Activated T-cell treated with anti-CD3 and anti-CD28 coated beads, Interleukin-2, amount 50 U/mL, for 72 hours (primary cell): ENCODE results near the gene MARK3. TPM values are rescaled to one million over a fixed set of nuclear protein-coding genes. Genes with fewer than 3 reads are reported as not detected.
A peak's percentile ranks its signal among the peaks of the same experiment; 100 is the strongest.
"Not testable (repeated sequence)": the region's sequence is repeated elsewhere in the genome, so short reads cannot be mapped to it uniquely, and the experiment has no call there.

ENCODE experiments used
- ATAC-seq, 2 donors: fragments of 150-1000 bp; cut with Tn5 transposase; replicated peaks in 1 of 2; 2 replicates each; pipeline ENCODE4 v1.10.0; 2021; ENCODE audit warnings: moderate library complexity in 2 of 2, mild to moderate bottlenecking in 1 of 2
- DNase-seq, 2 donors: peaks; one replicate each; pipeline ENCODE4 v3.0.0; 2021 to 2022; ENCODE audit warnings: mixed read lengths in 1 of 2
- H3K27ac Mint-ChIP-seq: one replicate; pipeline ENCODE4 v1.8.0; 2022; ENCODE audit warnings: mild to moderate bottlenecking, moderate library complexity, mixed read lengths
- H3K27me3 Mint-ChIP-seq: one replicate; pipeline ENCODE4 v1.8.0; 2022; ENCODE audit warnings: low read depth, mixed read lengths
- H3K36me3 Mint-ChIP-seq, 2 donors: one replicate each; pipeline ENCODE4 v1.8.0; 2022; ENCODE audit warnings: mixed read lengths in 2 of 2, mild to moderate bottlenecking in 1 of 2; ENCODE audit not compliant: insufficient read depth in 2 of 2
- H3K4me1 Mint-ChIP-seq: one replicate; pipeline ENCODE4 v1.8.0; 2022; ENCODE audit warnings: low read depth, mixed read lengths
- H3K4me3 Mint-ChIP-seq, 2 donors: one replicate each; pipeline ENCODE4 v1.8.0; 2022; ENCODE audit warnings: mild to moderate bottlenecking in 2 of 2, mixed read lengths in 2 of 2, moderate library complexity in 2 of 2
- H3K9me3 Mint-ChIP-seq, 2 donors: one replicate each; pipeline ENCODE4 v1.8.0; 2022; ENCODE audit warnings: mixed read lengths in 2 of 2
- total RNA-seq, 2 donors: library from RNA; stranded (reverse); gene quantifications; one replicate each; pipeline ENCODE4 v1.2.3, GENCODE V29; 2022

The MARK3 gene
- total RNA-seq, 2 donors from 2014 or later = 80.6 to 95.5 TPM

GRCh38 chr14:103520657-103521437, 135.6 kb downstream of the MARK3 start:
- Mint-ChIP-seq H3K4me3 (peak overlapping the region; percentile 54 to 72), H3K4me1 (peaks cover 16% of the 10 kb centered on the region), H3K27me3 (no peaks in the 10 kb centered on the region), H3K27ac (no peak overlapping the region), H3K36me3 (peaks cover 0 to 1% of the 10 kb centered on the region in 2 donors), H3K9me3 (no peaks in the 10 kb centered on the region)
- peak; percentile 73 to 80 for DNase-seq
- peak; percentile 67 for ATAC-seq

- H3K27ac Mint-ChIP-seq = no peak overlapping the region
- ATAC-seq = peak; percentile 18 to 20
- DNase-seq = peak in 1 of 2 donors; percentile 33
- no peaks in the 10 kb centered on the region for H3K27me3 Mint-ChIP-seq
- peaks cover 0 to 1% of the 10 kb centered on the region in 2 donors for H3K36me3 Mint-ChIP-seq
- peaks cover 16% of the 10 kb centered on the region for H3K4me1 Mint-ChIP-seq
- H3K4me3 Mint-ChIP-seq = peak overlapping the region in 1 of 2 donors; percentile 34
- H3K9me3 Mint-ChIP-seq = no peaks in the 10 kb centered on the region
Observed at GRCh38 chr14:103521438-103521950, 136.3 kb downstream of the MARK3 start.

DNA sequence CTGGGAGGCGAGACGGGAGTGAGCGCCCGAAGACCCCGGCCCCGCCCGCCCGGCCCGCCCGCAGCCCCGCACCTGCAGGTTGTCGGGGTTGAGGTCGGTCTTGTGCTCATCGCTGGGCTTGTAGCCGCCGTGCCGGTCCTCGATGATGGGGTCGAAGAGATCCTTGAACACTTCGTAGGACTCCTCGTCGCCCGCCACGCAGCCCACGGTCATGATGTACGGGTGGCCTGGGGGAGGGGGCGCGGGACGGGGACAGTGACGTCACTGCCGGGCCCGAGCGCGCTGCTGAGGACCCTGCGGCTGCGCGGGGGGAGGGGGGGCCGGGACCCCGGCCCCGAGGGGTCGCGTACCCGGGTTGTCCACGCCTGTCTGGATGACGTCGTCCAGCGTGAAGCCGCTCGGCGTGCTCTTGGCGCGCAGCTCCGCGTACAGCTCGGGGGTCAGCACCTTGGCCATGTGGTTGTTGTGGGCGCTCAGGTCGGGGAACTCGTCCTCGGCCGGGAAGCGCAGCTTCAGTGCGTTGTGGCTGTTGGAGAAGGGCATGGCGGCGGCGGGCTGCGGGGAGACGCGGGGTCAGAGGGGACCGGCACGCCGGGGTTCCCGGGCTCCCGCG, 136.8 kb downstream of the MARK3 start:
- H3K4me3 Mint-ChIP-seq = peak overlapping the region; percentile 43 to 50
- H3K4me1 Mint-ChIP-seq = peaks cover 17% of the 10 kb centered on the region
- H3K36me3 Mint-ChIP-seq = peaks cover 0 to 1% of the 10 kb centered on the region in 2 donors
- H3K27me3 Mint-ChIP-seq = no peaks in the 10 kb centered on the region
- no peak overlapping the region for H3K27ac Mint-ChIP-seq
- H3K9me3 Mint-ChIP-seq = no peaks in the 10 kb centered on the region
- ATAC-seq (no peak), DNase-seq (no peak)

DNA sequence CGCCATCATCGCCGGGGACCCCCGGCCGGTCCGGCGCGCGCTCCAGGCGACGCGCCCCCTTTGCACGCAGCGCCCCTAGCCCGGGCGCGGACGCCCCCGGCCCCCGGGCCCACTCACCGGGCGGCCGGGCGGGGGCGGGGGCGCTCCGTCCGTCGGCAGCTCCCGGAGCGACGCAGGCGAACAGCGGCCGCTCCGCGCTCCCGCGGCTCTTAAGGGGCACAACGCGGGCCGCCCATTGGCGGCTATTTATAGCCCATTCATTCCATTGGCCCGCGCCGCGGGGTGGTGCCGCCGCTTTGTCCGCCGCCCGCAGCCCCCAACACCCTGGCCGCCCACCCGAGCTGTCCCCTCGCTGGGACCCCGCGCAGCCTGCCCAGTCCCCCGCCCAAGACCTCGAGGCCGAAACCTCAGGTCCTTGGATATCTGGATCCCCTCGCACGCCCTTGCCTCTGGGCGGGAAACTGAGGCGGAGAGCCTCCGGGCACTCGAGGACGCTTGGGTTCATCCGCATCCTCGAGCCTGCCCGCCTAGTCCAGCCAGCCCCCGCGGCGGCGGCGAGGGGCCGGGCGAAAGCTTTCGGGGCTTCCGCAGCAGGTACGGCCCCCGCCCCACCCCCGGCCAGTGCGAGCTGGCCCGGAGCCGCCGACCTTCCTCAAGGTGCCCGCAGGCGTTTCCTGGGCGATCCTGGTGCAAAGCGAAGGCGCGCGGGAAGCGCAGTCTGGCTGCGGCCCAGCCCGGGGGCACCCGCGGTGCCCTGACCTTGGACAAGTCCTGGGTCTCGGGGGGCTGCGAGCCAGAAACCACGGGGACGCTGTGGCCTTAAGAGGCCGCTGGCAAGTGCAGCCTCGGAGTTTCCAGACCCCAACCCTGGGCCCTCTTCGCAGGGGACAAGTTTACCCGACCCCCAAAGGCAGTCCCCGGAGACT, 137.7 kb downstream of the MARK3 start, which contains the start of gene CKB:
Gene CKB (minus strand): TSS at position 182 of the 926 bp plus-strand sequence. CDS start 337 bp downstream, outside the sequence.
- no peaks in the 10 kb centered on the region for H3K27me3 Mint-ChIP-seq
- H3K36me3 Mint-ChIP-seq = peaks cover 0 to 1% of the 10 kb centered on the region in 2 donors
- H3K4me1 Mint-ChIP-seq = peaks cover 26% of the 10 kb centered on the region
- peak; percentile 16 to 21 for ATAC-seq
- no peak within 1 kb of the TSS for H3K27ac Mint-ChIP-seq
- peak; percentile 38 to 41 for DNase-seq
- no peaks in the 10 kb centered on the region for H3K9me3 Mint-ChIP-seq
- H3K4me3 Mint-ChIP-seq = peak within 1 kb of the TSS; percentile 43 to 50

GRCh38 chr14:103523575-103523954, 138.3 kb downstream of the MARK3 start:
- Mint-ChIP-seq H3K36me3 (peaks cover 0 to 1% of the 10 kb centered on the region in 2 donors), H3K27ac (no peak overlapping the region), H3K27me3 (no peaks in the 10 kb centered on the region), H3K9me3 (no peaks in the 10 kb centered on the region), H3K4me1 (peaks cover 32% of the 10 kb centered on the region), H3K4me3 (peak overlapping the region; percentile 25 to 37)
- no peak for ATAC-seq
- DNase-seq = no peak

GRCh38 chr14:103524002-103524935, 139.1 kb downstream of the MARK3 start:
- Mint-ChIP-seq H3K4me3 (no peak overlapping the region), H3K4me1 (peaks cover 28% of the 10 kb centered on the region), H3K36me3 (peaks cover 1 to 2% of the 10 kb centered on the region in 2 donors), H3K27me3 (no peaks in the 10 kb centered on the region), H3K9me3 (no peaks in the 10 kb centered on the region), H3K27ac (no peak overlapping the region)
- DNase-seq (no peak), ATAC-seq (no peak)

GRCh38 chr14:103525430-103526246, 140.4 kb downstream of the MARK3 start:
- H3K9me3 Mint-ChIP-seq, H3K27ac Mint-ChIP-seq, DNase-seq, ATAC-seq, H3K36me3 Mint-ChIP-seq, H3K4me3 Mint-ChIP-seq, H3K27me3 Mint-ChIP-seq: not testable (repeated sequence)
- H3K4me1 Mint-ChIP-seq = peaks cover 28% of the 10 kb centered on the region

- Mint-ChIP-seq H3K4me1 (peaks cover 35% of the 10 kb centered on the region), H3K36me3 (peaks cover 1 to 3% of the 10 kb centered on the region in 2 donors), H3K27ac (no peak overlapping the region), H3K9me3 (no peaks in the 10 kb centered on the region), H3K27me3 (no peaks in the 10 kb centered on the region), H3K4me3 (no peak overlapping the region)
- DNase-seq (no peak), ATAC-seq (no peak)
Observed at GRCh38 chr14:103526247-103526913, 141.2 kb downstream of the MARK3 start.

GRCh38 chr14:103526914-103527248, 141.7 kb downstream of the MARK3 start:
- H3K36me3 Mint-ChIP-seq = peaks cover 1 to 3% of the 10 kb centered on the region in 2 donors
- DNase-seq (no peak), ATAC-seq (no peak)
- no peaks in the 10 kb centered on the region for H3K27me3 Mint-ChIP-seq
- peak overlapping the region in 1 of 2 donors; percentile 88 for H3K4me3 Mint-ChIP-seq
- H3K9me3 Mint-ChIP-seq = no peaks in the 10 kb centered on the region
- no peak overlapping the region for H3K27ac Mint-ChIP-seq
- peaks cover 37% of the 10 kb centered on the region for H3K4me1 Mint-ChIP-seq

GRCh38 chr14:103527408-103528145, 142.4 kb downstream of the MARK3 start:
- Mint-ChIP-seq H3K27ac (peak overlapping the region; percentile 82), H3K4me3 (peak overlapping the region; percentile 84 to 88), H3K36me3 (peaks cover 1 to 3% of the 10 kb centered on the region in 2 donors), H3K4me1 (peaks cover 37% of the 10 kb centered on the region), H3K9me3 (no peaks in the 10 kb centered on the region), H3K27me3 (no peaks in the 10 kb centered on the region)
- ATAC-seq (peak; percentile 46 to 50), DNase-seq (peak; percentile 35 to 55)
